GM23248 (cell line): ENCODE measurements around the gene LEKR1.

Experiments used
- EZH2 ChIP-seq: fragments of 200-600 bp; sonication (generic); IDR thresholded peaks from 2 replicates; pipeline ENCODE4 v1.6.1; 2018; ENCODE audit warnings: antibody characterized with exemption, mild to moderate bottlenecking; ENCODE audit not compliant: insufficient read depth, poor library complexity, severe bottlenecking
- EZH2phosphoT487 ChIP-seq: fragments of 200-600 bp; sonication (generic); IDR thresholded peaks from 2 replicates; pipeline ENCODE4 v1.6.1; 2018; ENCODE audit warnings: antibody characterized with exemption, moderate library complexity, mild to moderate bottlenecking, low read depth; ENCODE audit not compliant: insufficient read depth

DNA sequence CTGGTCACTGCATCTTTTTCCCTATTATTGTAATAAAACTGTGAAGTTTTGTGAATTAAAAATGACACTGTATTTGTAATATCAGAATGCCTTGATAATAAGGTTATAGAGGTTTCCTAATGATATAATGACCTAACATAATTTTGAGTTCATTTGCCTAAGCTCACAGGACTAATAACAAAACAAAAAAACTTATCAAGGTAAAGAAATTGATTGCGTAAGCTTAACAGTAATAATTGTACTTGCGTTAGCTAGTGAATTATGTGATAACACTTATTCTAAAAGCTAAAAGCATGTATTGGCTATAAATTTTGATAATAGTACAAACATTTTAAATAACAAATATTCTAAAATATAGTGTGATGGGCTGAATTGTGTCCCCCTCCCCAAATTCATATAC, 112.6 kb downstream of the LEKR1 start:
- TF ChIP-seq EZH2phosphoT487 (no peak), EZH2 (no peak)
